ENCODE data around the gene PPP2R5B. TPM values are rescaled to one million over a fixed set of nuclear protein-coding genes. Genes with fewer than 3 reads are reported as not detected.
"Not testable (repeated sequence)": the region's sequence is repeated elsewhere in the genome, so short reads cannot be mapped to it uniquely, and the experiment has no call there.

The PPP2R5B gene
- polyA plus RNA-seq, 5 donors = 10.4 to 18.2 (median 13.5) TPM

DNA sequence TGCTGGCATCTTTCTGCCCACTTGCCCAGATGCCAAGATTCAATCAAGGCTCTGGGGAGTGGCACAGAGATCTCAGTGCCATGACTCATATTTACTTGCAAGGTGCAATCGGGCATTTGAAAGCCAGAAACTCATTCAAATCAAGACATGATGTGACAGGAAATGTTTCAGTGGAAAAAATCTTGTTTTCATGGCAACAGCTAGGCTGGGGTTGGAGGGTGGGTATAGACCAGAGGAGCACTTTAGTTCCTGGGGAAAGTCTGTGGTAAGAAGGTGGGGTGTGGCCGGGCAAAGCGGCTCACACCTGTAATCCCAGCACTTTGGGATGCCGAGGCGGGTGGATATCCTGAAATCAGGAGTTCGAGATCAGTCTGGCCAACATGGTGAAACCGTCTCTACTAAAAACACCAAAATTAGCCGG is 46.3 kb downstream of the PPP2R5B start:
- no peak for DNase-seq

DNA sequence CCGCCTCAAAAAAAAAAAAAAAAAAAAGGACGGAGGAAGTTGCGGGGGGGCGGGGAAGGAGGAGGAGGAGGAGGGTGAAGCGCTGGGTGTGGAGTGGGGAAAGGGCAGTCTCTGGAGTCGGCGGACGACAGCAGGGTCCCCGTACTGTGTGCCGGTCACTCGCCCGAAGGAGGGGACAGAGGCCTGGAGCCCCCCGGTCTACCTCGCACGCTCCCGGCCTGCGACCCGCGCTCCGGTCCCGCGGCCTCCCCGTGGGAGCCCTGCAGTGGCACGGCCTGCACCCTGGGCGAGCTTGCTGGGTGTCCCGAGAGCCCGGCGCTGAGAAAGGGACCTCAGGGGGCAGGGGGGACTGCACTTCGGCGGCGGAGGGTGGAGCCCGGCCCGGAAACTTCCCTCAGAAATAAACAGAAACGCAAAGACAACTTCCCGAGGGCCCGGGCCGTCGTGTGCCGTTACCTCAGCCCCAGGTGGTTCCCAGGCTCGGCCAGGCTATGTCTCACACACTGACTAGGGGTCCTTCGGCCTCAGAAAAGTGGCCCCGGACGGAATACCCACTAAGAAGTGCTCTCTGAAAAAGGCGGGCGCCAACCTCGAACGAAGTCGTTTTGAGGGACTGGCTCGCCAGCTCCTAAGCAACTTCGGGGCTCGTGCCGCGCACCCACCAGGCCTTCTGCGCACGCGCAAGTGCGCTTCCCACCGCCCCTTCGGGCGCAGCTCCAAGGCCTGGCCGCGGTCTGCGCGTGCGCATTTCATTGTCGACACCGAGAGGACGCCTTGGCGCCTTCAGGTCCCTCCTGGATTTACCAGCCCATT is 47.1 kb downstream of the PPP2R5B start, which contains the start of gene MAJIN:
Gene MAJIN (minus strand): TSS at position 688 of the 813 bp plus-strand sequence. CDS start 12,703 bp downstream, outside the sequence.
- peak; percentile 80 to 82 for DNase-seq

DNA sequence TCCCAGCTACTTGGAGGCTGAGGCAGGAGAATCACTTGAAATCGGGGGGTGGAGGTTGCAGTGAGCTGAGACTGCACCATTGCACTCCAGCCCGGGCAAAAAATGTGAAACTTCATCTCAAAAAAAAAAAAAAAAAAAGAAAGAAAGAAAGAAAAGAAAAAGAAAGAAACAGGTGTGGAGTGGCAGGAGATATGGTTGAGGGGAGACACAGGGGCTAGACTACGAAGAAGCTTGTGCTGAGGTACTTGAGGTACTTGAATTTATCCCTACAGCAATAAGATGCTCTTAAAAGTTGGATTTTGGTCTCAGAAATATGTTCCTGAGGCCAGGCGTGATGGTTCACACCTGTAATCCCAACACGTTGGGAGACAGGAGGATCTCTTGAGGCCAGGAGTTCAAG is 49.6 kb downstream of the PPP2R5B start:
- DNase-seq = no peak

DNA sequence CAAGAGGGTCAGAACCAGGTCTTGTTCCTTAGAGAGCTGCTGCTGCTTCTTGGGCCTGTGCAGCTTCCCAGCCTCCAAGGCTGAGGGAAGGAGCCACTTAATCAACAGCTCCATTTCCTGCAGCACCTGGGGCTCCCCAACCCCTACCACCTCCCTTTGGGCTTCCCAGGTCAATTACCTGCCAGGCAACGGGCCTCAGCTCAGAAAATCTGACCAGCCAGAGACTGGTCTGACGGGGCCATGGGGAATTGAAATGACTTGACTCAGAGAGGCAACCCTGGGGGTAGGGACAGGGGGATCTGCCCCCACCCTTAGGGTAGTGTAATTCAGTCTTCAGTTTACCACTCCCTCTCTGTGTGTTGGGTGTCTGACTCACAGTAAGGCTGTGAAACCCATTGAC is 52.2 kb downstream of the PPP2R5B start:
- no peak for DNase-seq

DNA sequence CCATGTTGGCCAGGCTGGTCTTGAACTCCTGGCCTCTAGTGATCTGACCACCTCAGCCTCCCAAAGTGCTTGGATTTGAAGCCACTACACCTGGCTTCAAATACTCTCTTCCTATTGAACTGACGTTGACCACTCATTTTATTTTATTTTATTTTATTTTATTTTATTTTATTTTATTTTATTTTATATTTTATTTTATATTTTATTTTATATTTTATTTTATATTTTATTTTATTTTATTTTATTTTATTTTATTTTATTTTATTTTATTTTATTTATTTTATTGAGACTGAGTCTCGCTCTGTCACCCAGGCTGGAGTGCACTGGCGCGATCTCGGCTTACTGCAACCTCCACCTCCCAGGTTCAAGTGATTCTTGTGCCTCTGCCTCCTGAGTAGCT is 58.9 kb downstream of the PPP2R5B start:
- not testable (repeated sequence) for DNase-seq

Other genes with a start within 250 kb of the PPP2R5B start
- 10 to 100 TPM in 2 of 5 donors, 1 to 10 TPM in 3; 6.3 to 18.3 (median 9.1) TPM for gene NRXN2, start 201.5 kb upstream of the PPP2R5B start, polyA plus RNA-seq (ENCODE audit: insufficient read depth in 1 of 5, insufficient read length in 5 of 5, low replicate concordance in 1 of 5)
- gene RASGRP2, start 180.5 kb upstream of the PPP2R5B start, polyA plus RNA-seq (ENCODE audit: insufficient read depth in 1 of 5, insufficient read length in 5 of 5, low replicate concordance in 1 of 5) = 10 to 100 TPM in 2 of 5 donors, 1 to 10 TPM in 3; 6.5 to 10.7 (median 9.9) TPM
- 10 to 100 TPM in 1 of 5 donors, 1 to 10 TPM in 4; 1.7 to 12.9 (median 2.7) TPM for gene PYGM, start 164.7 kb upstream of the PPP2R5B start, polyA plus RNA-seq (ENCODE audit: insufficient read depth in 1 of 5, insufficient read length in 5 of 5, low replicate concordance in 1 of 5)
- 100 to 1,000 TPM; 394 to 497 (median 409) TPM for gene SF1, start 146.1 kb upstream of the PPP2R5B start, polyA plus RNA-seq (ENCODE audit: insufficient read depth in 1 of 5, insufficient read length in 5 of 5, low replicate concordance in 1 of 5)
- 10 to 100 TPM; 31.6 to 46.6 (median 42.1) TPM for gene MAP4K2, start 121.5 kb upstream of the PPP2R5B start, polyA plus RNA-seq (ENCODE audit: insufficient read depth in 1 of 5, insufficient read length in 5 of 5, low replicate concordance in 1 of 5)
- gene MEN1, start 114.1 kb upstream of the PPP2R5B start, polyA plus RNA-seq (ENCODE audit: insufficient read depth in 1 of 5, insufficient read length in 5 of 5, low replicate concordance in 1 of 5) = 10 to 100 TPM; 30.3 to 48.5 (median 37.1) TPM
- gene CDC42BPG, start 80.0 kb upstream of the PPP2R5B start, polyA plus RNA-seq (ENCODE audit: insufficient read depth in 1 of 5, insufficient read length in 5 of 5, low replicate concordance in 1 of 5) = 1 to 10 TPM; 5.6 to 10.0 (median 8.5) TPM
- 10 to 100 TPM; 38.4 to 65.5 (median 49.2) TPM for gene EHD1, start 46.1 kb upstream of the PPP2R5B start, polyA plus RNA-seq (ENCODE audit: insufficient read depth in 1 of 5, insufficient read length in 5 of 5, low replicate concordance in 1 of 5)
- 10 to 100 TPM; 10.3 to 25.1 (median 15.9) TPM for gene ATG2A, start 7.5 kb upstream of the PPP2R5B start, polyA plus RNA-seq (ENCODE audit: insufficient read depth in 1 of 5, insufficient read length in 5 of 5, low replicate concordance in 1 of 5)
- under 1 TPM in 3 of 5 donors, not detected in 2; 0.15 to 0.27 (median 0.24) TPM for gene GPHA2, start 11.2 kb downstream of the PPP2R5B start, polyA plus RNA-seq (ENCODE audit: insufficient read depth in 1 of 5, insufficient read length in 5 of 5, low replicate concordance in 1 of 5)
- not detected for gene MAJIN, start 47.4 kb downstream of the PPP2R5B start, polyA plus RNA-seq (ENCODE audit: insufficient read depth in 1 of 5, insufficient read length in 5 of 5, low replicate concordance in 1 of 5)
- 1 to 10 TPM; 3.3 to 4.3 (median 3.9) TPM for gene BATF2, start 72.3 kb downstream of the PPP2R5B start, polyA plus RNA-seq (ENCODE audit: insufficient read depth in 1 of 5, insufficient read length in 5 of 5, low replicate concordance in 1 of 5)
- gene ARL2, start 89.5 kb downstream of the PPP2R5B start, polyA plus RNA-seq (ENCODE audit: insufficient read depth in 1 of 5, insufficient read length in 5 of 5, low replicate concordance in 1 of 5) = 10 to 100 TPM; 39.1 to 77.6 (median 48.9) TPM
- gene SNX15, start 102.8 kb downstream of the PPP2R5B start, polyA plus RNA-seq (ENCODE audit: insufficient read depth in 1 of 5, insufficient read length in 5 of 5, low replicate concordance in 1 of 5) = 10 to 100 TPM; 19.8 to 29.3 (median 24.4) TPM
- 10 to 100 TPM in 3 of 5 donors, 1 to 10 TPM in 2; 8.9 to 16.8 (median 10.4) TPM for gene SAC3D1, start 116.5 kb downstream of the PPP2R5B start, polyA plus RNA-seq (ENCODE audit: insufficient read depth in 1 of 5, insufficient read length in 5 of 5, low replicate concordance in 1 of 5)
- 10 to 100 TPM; 12.0 to 21.2 (median 16.5) TPM for gene NAALADL1, start 133.9 kb downstream of the PPP2R5B start, polyA plus RNA-seq (ENCODE audit: insufficient read depth in 1 of 5, insufficient read length in 5 of 5, low replicate concordance in 1 of 5)
- gene CDCA5, start 159.4 kb downstream of the PPP2R5B start, polyA plus RNA-seq (ENCODE audit: insufficient read depth in 1 of 5, insufficient read length in 5 of 5, low replicate concordance in 1 of 5) = 10 to 100 TPM; 12.9 to 25.1 (median 17.9) TPM
- 10 to 100 TPM; 23.5 to 35.3 (median 29.7) TPM for gene ZFPL1, start 159.5 kb downstream of the PPP2R5B start, polyA plus RNA-seq (ENCODE audit: insufficient read depth in 1 of 5, insufficient read length in 5 of 5, low replicate concordance in 1 of 5)
- 100 to 1,000 TPM in 2 of 5 donors, 10 to 100 TPM in 3; 84.5 to 148 (median 99.6) TPM for gene VPS51, start 171.5 kb downstream of the PPP2R5B start, polyA plus RNA-seq (ENCODE audit: insufficient read depth in 1 of 5, insufficient read length in 5 of 5, low replicate concordance in 1 of 5)
- gene TM7SF2, start 187.2 kb downstream of the PPP2R5B start, polyA plus RNA-seq (ENCODE audit: insufficient read depth in 1 of 5, insufficient read length in 5 of 5, low replicate concordance in 1 of 5) = 10 to 100 TPM; 18.0 to 27.0 (median 20.6) TPM
- gene ZNHIT2, start 193.0 kb downstream of the PPP2R5B start, polyA plus RNA-seq (ENCODE audit: insufficient read depth in 1 of 5, insufficient read length in 5 of 5, low replicate concordance in 1 of 5) = 1 to 10 TPM; 3.7 to 9.9 (median 4.5) TPM
- gene FAU, start 197.4 kb downstream of the PPP2R5B start, polyA plus RNA-seq (ENCODE audit: insufficient read depth in 1 of 5, insufficient read length in 5 of 5, low replicate concordance in 1 of 5) = 1,000 to 10,000 TPM in 1 of 5 donors, 100 to 1,000 TPM in 4; 725 to 1,079 (median 855) TPM
- 10 to 100 TPM; 40.7 to 48.7 (median 43.5) TPM for gene MRPL49, start 197.6 kb downstream of the PPP2R5B start, polyA plus RNA-seq (ENCODE audit: insufficient read depth in 1 of 5, insufficient read length in 5 of 5, low replicate concordance in 1 of 5)
- 10 to 100 TPM; 39.1 to 50.0 (median 49.1) TPM for gene SYVN1, start 209.8 kb downstream of the PPP2R5B start, polyA plus RNA-seq (ENCODE audit: insufficient read depth in 1 of 5, insufficient read length in 5 of 5, low replicate concordance in 1 of 5)
- gene SPDYC, start 245.5 kb downstream of the PPP2R5B start, polyA plus RNA-seq (ENCODE audit: insufficient read depth in 1 of 5, insufficient read length in 5 of 5, low replicate concordance in 1 of 5) = under 1 TPM in 1 of 5 donors, not detected in 4; 0.10 TPM